HG02981 (cell line): Measurements from ENCODE around the gene OR52B6.
A peak's percentile ranks its signal among the peaks of the same experiment; 100 is the strongest.
"Not testable (repeated sequence)": the region's sequence is repeated elsewhere in the genome, so short reads cannot be mapped to it uniquely, and the experiment has no call there.

Experiments used
- ATAC-seq: cut with Tn5 transposase; IDR thresholded peaks from one replicate; pipeline ENCODE4 v1.9.1; 2021; ENCODE audit warnings: mild to moderate bottlenecking, moderate library complexity; ENCODE audit not compliant: unreplicated experiment

OR52B6 gene

GRCh38 chr11:5580577-5580976 lies at the start of gene OR52B6:
OR52B6 (plus strand) TSS chr11:5580877; CDS start chr11:5580877, 0 bp downstream.
- ATAC-seq, result no peak

DNA sequence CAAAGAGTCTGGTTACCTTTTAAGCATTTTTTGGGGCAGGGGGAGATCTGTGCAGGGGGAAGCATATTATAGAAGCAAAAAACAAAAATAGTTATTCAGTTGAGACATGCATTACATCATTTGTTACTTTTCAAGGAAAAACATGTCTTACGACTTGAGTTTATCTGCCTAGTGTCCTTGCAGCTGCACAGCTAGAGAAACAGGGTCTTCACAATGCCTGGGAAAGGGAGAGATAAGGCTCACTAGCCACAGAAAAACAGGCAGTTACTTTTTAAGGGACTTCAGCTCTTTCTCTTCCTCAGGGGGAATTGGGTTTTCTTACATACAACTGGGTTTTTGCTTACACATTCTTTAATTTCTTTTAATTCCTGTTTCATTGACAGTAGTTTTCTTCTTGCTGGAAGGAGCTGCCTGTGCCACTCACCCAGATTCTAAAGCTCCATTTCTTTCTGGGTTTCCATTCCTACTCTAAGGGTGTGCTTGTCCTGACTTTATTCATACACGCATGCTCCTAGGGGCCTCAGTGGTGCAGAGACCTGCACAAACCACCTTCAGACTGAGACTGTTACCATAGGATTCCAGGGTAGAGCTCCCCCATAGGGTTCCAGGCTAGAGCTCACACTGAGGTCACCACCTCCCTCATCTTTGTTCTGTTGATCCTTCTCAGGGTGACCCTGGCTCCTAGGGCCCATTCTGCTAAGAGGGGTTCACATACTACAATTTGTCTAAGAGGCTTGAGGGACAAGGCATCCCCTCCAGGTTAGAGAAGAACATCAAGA lies 49.4 kb upstream of the OR52B6 start:
- no peak for ATAC-seq

DNA sequence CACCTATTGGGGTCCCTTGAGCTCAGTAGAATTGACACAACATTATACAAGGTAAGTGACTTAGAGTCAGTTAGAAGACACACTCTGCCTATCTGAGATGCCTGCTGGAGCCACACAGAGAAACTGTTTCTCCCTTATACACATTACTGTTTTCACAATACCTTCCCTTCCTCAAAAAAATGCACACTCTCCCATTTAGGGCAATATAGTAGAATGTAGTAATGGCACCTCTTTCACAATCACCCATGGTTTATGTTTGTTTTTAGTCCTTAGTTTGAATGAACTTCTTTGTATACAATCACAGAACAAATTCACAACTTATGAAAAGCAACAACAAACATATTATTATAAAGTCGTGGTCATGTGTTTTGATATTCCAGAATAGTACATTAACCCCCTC lies 46.6 kb upstream of the OR52B6 start:
- no peak for ATAC-seq

GRCh38 chr11:5536482-5536881 lies 44.2 kb upstream of the OR52B6 start:
- ATAC-seq, result no peak

GRCh38 chr11:5541427-5541826 lies 39.2 kb upstream of the OR52B6 start:
- ATAC-seq, result no peak

DNA sequence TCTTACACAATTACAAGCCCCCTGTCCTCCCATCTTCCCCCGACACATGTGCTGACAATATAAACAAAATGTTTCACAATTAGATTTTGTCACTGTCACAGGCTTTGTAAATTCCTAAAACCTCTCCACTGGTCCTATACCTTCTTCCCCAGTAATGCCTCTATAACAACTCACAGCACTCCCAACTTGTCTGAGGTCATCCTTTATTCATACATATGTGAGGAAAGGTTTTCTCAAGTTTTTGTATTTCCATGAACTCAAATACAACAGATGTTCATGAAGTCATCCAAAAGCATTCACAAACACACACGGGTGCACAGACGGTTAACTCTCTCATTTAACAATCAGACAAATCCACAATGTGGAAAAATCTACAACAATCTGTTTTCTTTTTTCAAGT lies 34.2 kb upstream of the OR52B6 start:
- no peak for ATAC-seq

DNA sequence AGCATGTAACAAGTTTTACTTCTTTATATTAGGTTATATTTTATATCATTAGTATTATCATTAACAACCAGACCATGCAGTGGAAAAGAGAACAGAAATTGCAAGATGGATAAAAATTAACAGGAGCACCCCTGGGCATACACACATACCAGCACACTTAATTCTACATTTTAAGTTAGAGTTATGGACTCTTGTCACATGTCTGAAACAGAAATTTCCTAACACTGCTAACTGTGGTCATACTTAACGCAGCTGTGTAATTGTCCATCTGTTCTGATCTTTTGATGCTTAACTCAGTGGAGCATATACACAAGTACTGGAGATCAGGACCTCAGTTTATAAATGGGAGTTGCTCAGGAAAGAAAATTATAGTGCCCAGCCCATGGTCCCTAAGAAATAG lies 32.7 kb upstream of the OR52B6 start:
- peak; percentile 55 for ATAC-seq

- ATAC-seq, result no peak
These were observed 32.2 kb upstream of the OR52B6 start, which contains the start of gene OR52H1 for GRCh38 chr11:5548440-5548839. OR52H1 (minus strand) TSS chr11:5548540; CDS start chr11:5545505, 3,035 bp downstream.

DNA sequence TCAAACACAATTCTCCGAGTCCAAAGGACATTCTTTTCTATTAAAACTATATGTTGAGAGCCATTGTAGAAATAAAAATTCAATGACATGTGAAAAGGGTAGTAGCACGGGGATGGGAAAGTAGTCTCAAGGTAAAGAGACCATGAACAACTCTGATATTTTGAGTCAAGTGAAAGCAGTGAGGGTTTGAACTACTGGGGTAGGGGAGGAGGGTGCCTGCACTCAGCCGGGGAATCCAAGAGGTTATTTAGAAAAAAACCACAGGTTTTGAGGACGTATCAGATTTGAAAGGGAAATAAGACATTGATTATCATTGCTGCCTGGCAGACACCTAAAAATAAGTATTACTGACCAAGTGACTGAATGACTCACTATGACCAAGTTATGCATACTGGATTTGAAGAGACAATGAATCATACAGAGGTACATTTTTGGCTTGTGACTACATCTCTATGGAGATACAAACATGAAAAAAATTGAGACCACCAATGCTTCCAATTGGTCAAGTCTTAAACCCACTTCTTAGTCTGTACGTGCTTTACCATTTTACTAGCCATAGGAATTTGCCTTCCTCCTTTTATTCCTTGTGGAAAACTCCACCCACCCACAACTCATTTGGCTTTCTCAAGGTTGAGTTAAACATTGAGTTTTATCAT lies 30.1 kb upstream of the OR52B6 start:
- ATAC-seq, result peak; percentile 73

GRCh38 chr11:5553343-5553742 lies 27.3 kb upstream of the OR52B6 start:
- no peak for ATAC-seq

DNA sequence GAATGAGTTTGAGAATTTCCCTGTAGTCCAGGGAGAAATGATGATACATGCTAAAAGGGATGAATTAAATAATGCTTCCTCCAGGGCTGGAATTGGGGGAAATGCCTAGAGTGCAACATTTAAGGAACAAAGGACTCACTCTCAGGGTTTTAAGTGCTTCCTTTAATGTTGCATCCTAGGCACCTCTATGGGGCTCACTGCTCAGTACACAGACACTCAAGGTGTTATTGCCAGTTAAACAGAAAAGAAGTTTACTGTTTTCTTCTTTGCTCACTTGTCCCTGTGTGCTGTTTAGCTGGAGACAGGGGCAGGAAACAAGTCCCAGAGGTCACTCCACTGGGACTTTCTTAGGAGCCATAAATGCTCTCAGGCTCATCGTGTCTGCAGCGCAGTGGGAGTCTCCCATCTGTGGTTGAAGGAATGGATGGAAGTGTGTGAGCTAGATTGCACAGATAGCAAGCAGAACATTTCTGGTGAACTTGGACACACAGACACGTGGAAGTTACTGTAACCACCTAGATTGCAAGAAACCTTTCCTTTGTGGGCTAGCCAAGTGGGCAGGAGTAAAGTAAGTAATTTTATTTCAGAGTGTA lies 24.0 kb upstream of the OR52B6 start:
- no peak for ATAC-seq

DNA sequence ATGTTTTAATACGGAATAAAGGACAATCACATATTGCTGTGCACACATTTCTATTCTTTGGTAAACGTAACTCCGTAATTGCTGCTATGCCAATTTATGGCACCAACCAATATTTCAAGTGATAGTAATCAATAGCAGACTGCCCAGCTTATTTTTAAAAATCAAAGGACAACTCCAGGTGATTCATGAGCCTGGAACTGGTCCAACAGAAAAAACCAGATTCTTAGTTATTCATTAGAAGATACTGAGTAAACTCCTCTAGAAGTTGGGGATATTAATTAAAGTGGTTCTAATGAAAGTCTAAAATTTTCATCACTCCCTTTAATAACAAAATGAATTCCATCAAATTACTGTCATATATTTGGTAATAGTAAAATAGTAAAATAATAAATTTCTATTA lies 22.9 kb upstream of the OR52B6 start:
- no peak for ATAC-seq

DNA sequence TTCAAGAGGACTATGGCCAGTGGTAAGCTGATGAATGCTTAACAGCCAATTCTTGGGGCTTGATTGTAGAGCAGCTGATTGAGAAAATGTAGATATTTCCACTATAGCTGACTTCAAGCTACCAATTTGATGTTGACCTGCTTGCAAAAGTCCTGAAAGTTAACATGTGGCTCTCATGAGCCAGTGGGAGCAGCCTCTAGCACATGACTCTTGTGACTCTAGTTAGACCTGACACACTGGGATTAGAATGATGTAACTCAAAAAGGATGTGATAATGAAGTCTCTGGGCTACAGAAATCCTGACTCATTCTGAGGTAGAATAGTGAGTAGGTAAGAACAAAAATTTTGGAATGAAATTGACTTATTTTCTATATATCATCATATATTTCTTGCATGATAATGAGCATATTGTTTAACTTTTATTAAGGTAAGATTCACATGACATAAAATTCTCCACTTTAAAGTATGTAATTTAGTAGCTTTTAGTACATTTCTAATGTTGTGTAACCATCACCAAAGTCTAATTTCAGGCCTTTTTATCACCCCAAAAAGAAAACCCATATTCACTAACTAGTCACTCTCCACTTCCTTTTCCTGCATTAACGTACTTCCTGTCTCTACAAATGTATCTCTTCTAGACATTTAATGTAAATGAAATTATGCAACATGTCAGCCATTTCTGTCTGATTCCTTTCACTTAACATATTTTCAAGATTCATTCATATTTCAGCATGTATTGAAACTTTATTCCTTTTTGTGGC lies 16.2 kb upstream of the OR52B6 start:
- ATAC-seq, result no peak

- no peak for ATAC-seq
These were observed 6.0 kb upstream of the OR52B6 start for GRCh38 chr11:5574654-5575053.

DNA sequence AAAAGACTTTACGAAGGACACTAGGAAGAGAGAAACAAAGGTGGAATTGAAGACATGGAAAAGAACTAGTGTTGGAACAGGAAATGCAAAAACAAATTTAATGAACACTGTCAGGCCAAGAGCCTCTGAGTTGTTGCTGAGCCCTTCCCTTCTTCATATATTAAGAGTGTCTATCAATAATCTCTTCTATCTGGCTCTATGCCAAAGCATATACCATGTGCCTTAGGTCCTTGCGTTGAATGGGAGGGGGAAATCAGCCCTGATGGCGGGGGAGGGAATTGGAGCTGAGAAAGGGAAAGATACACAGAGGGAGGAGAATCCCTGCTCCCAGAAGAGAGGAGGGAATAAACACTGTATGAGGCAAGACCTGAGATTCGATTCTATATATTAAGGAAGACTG lies 5.5 kb upstream of the OR52B6 start:
- no peak for ATAC-seq

GRCh38 chr11:5577101-5577500 lies 3.6 kb upstream of the OR52B6 start:
- ATAC-seq, result no peak

DNA sequence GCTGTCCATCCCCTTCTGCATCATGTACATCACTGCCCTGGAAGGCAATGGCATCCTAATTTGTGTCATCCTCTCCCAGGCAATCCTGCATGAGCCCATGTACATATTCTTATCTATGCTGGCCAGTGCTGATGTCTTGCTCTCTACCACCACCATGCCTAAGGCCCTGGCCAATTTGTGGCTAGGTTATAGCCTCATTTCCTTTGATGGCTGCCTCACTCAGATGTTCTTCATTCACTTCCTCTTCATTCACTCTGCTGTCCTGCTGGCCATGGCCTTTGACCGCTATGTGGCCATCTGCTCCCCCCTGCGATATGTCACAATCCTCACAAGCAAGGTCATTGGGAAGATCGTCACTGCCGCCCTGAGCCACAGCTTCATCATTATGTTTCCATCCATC lies 337 bp downstream of the OR52B6 start:
- no peak for ATAC-seq

GRCh38 chr11:5584458-5584857 lies 3.8 kb downstream of the OR52B6 start:
- ATAC-seq, result not testable (repeated sequence)

GRCh38 chr11:5589906-5590305 lies 9.2 kb downstream of the OR52B6 start:
- ATAC-seq, result not testable (repeated sequence)

DNA sequence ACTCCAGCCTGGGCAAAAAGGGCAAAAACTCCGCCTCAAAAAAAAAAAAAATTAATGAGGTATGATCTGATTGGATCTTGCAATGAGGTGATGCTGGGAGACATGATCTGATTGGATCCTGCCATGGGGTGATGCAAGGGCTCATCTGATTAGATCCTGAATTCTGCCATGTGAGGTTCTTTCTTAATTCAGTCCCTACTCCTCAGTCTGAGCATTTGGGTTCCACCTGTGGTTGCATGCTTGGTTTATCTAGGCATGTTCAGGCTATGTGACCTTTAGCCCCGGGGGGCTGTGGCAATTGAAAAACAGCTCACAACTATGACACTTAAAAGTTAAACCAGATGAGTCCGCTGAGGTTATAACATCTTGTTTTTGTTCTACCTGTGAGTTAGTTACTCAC lies 10.9 kb downstream of the OR52B6 start:
- no peak for ATAC-seq

GRCh38 chr11:5592615-5593014 lies 11.9 kb downstream of the OR52B6 start:
- no peak for ATAC-seq
